ENCODE data around the gene CNPY4.

Gene CNPY4

GRCh38 chr7:100156331-100157068 is 37.1 kb downstream of the CNPY4 start:
- TF ChIP-seq CTCF (IDR thresholded peaks at IDR 0.05; ENCODE audit: low read depth, low read length) (no peak), MYC (IDR thresholded peaks at IDR 0.05; ENCODE audit: low read depth, low read length) (no peak), MAX (IDR thresholded peaks at IDR 0.05; ENCODE audit: low read depth, low read length) (no peak), POLR2A (IDR thresholded peaks at IDR 0.05; ENCODE audit: extremely low read depth, insufficient read length) (no peak)
- peak; percentile 78 for DNase-seq (ENCODE audit: low read depth)
- no peak overlapping the region for H3K4me3 ChIP-seq (ENCODE audit: low read depth, low read length)

- peak overlapping the region; percentile 66 for H3K4me3 ChIP-seq (ENCODE audit: low read depth, low read length)
- TF ChIP-seq MAX (IDR thresholded peaks at IDR 0.05; ENCODE audit: low read depth, low read length) (no peak), MYC (IDR thresholded peaks at IDR 0.05; ENCODE audit: low read depth, low read length) (no peak), POLR2A (IDR thresholded peaks at IDR 0.05; ENCODE audit: extremely low read depth, insufficient read length) (no peak), CTCF (IDR thresholded peaks at IDR 0.05; ENCODE audit: low read depth, low read length) (no peak)
- DNase-seq (ENCODE audit: low read depth): no peak
These were observed 37.6 kb downstream of the CNPY4 start for GRCh38 chr7:100157069-100157333.

- H3K4me3 ChIP-seq (ENCODE audit: low read depth, low read length): peak overlapping the region; percentile 66
- DNase-seq (ENCODE audit: low read depth): peak; percentile 62
- TF ChIP-seq POLR2A (IDR thresholded peaks at IDR 0.05; ENCODE audit: extremely low read depth, insufficient read length) (no peak), MAX (IDR thresholded peaks at IDR 0.05; ENCODE audit: low read depth, low read length) (no peak), MYC (IDR thresholded peaks at IDR 0.05; ENCODE audit: low read depth, low read length) (no peak), CTCF (IDR thresholded peaks at IDR 0.05; ENCODE audit: low read depth, low read length) (no peak)
These were observed 38.1 kb downstream of the CNPY4 start for GRCh38 chr7:100157334-100158228.

GRCh38 chr7:100158229-100159098 is 39.0 kb downstream of the CNPY4 start, which contains the start of gene TRAPPC14:
Gene TRAPPC14 (minus strand): TSS chr7:100158723. CDS start chr7:100158499, 224 bp downstream.
- H3K4me3 ChIP-seq (ENCODE audit: low read depth, low read length): peak within 1 kb of the TSS; percentile 66
- DNase-seq (ENCODE audit: low read depth): peak; percentile 94
- peak; percentile 48; the same call in 1 of the 2 replicates for TF ChIP-seq MYC (IDR thresholded peaks at IDR 0.05; ENCODE audit: low read depth, low read length)
- peak; percentile 73 for TF ChIP-seq POLR2A (IDR thresholded peaks at IDR 0.05; ENCODE audit: extremely low read depth, insufficient read length)
- peak; percentile 29; the same call in 1 of the 2 replicates for TF ChIP-seq MAX (IDR thresholded peaks at IDR 0.05; ENCODE audit: low read depth, low read length)
- TF ChIP-seq CTCF (IDR thresholded peaks at IDR 0.05; ENCODE audit: low read depth, low read length): no peak

- DNase-seq (ENCODE audit: low read depth): peak; percentile 45
- H3K4me3 ChIP-seq (ENCODE audit: low read depth, low read length): peak overlapping the region; percentile 66
- TF ChIP-seq POLR2A (IDR thresholded peaks at IDR 0.05; ENCODE audit: extremely low read depth, insufficient read length) (no peak), CTCF (IDR thresholded peaks at IDR 0.05; ENCODE audit: low read depth, low read length) (no peak), MYC (IDR thresholded peaks at IDR 0.05; ENCODE audit: low read depth, low read length) (no peak), MAX (IDR thresholded peaks at IDR 0.05; ENCODE audit: low read depth, low read length) (no peak)
These were observed 39.7 kb downstream of the CNPY4 start for GRCh38 chr7:100159099-100159623.

Measured in NB4 (cell line).